ENCODE data around the gene AP3B1. TPM values are rescaled to one million over a fixed set of nuclear protein-coding genes. Genes with fewer than 3 reads are reported as not detected.

The AP3B1 gene
- total RNA-seq, 1 experiment from 2014 or later: 50.3 TPM

GRCh38 chr5:78058625-78059024 is 235.9 kb downstream of the AP3B1 start:
- no peaks in the 10 kb centered on the region for H3K4me1 Mint-ChIP-seq
- H3K36me3 Mint-ChIP-seq: no peaks in the 10 kb centered on the region
- H3K27me3 Mint-ChIP-seq (ENCODE audit: low read depth): no peaks in the 10 kb centered on the region
- no peaks in the 10 kb centered on the region for H3K9me3 Mint-ChIP-seq
- CTCF ChIA-PET: no interaction called here
- ATAC-seq (no peak), DNase-seq (ENCODE audit: low spot score) (no peak)
- POLR2A ChIA-PET: no interaction called here
- H3K27ac Mint-ChIP-seq: no peak overlapping the region; the same call in 1 of the 2 replicates
- no peak for TF ChIP-seq IRF1 (CRISPR knock-in tag; IDR thresholded peaks at IDR 0.05)
- no peak for TF ChIP-seq AFF4 (CRISPR knock-in tag; IDR thresholded peaks at IDR 0.05; ENCODE audit: borderline replicate concordance)
- TF ChIP-seq PRRX2 (CRISPR knock-in tag; IDR thresholded peaks at IDR 0.05): no peak
- TF ChIP-seq HMGXB4 (CRISPR knock-in tag; IDR thresholded peaks at IDR 0.05): no peak
- no peak for TF ChIP-seq ATF2 (CRISPR knock-in tag; IDR thresholded peaks at IDR 0.05; ENCODE audit: borderline replicate concordance, low read depth)
- no peak for TF ChIP-seq NFATC4 (CRISPR knock-in tag; IDR thresholded peaks at IDR 0.05)
- TF ChIP-seq NR2C2 (CRISPR knock-in tag; IDR thresholded peaks at IDR 0.05): no peak
- no peak for TF ChIP-seq PREB (CRISPR knock-in tag; IDR thresholded peaks at IDR 0.05; ENCODE audit: borderline replicate concordance)
- TF ChIP-seq ZNF425 (CRISPR knock-in tag; conservative IDR thresholded peaks at IDR 0.05): no peak
- no peak for TF ChIP-seq ZNF138 (CRISPR knock-in tag; conservative IDR thresholded peaks at IDR 0.05)
- TF ChIP-seq TEAD1 (CRISPR knock-in tag; IDR thresholded peaks at IDR 0.05): no peak
- no peak for TF ChIP-seq MXD4 (CRISPR knock-in tag; IDR thresholded peaks at IDR 0.05; ENCODE audit: borderline replicate concordance)
- TF ChIP-seq GRHL2 (CRISPR knock-in tag; IDR thresholded peaks at IDR 0.05; ENCODE audit: insufficient replicate concordance, severe bottlenecking): no peak
- no peak for TF ChIP-seq KAT7 (CRISPR knock-in tag; IDR thresholded peaks at IDR 0.05; ENCODE audit: borderline replicate concordance)
- TF ChIP-seq ETV6 (CRISPR knock-in tag; IDR thresholded peaks at IDR 0.05): no peak
- no peak for TF ChIP-seq E2F5 (CRISPR knock-in tag; IDR thresholded peaks at IDR 0.05)
- H3K4me3 Mint-ChIP-seq: no peak overlapping the region
